NCI-H1417 treated with DMSO at 0.1 percent for 48 hours (cell line): ENCODE measurements around the gene UBE2U.

Experiments used
- DNase-seq: peaks from one replicate; lab custom pipeline; 2025; lab: John Stamatoyannopoulos, UW

Gene UBE2U

GRCh38 chr1:64293820-64294219, 90.4 kb downstream of the UBE2U start:
- DNase-seq, result no peak

DNA sequence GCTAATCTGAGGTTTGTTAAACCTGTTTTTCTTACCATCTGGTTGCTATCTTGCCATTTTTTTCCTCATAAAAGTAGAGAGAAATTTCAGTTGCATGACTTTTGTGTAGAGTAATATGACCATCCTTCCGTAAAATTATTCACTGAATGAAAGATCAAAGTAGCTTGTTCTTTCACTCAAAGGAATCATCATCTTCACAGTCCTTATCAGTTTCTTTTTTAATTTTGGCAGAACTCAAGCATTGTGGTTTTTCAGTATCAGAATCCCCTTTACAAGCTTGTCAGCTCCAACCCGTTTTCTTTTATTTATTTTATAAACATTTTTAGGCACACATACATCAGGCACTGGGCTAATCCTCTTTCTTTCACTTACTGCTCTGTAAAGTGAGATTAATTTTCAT, 91.7 kb downstream of the UBE2U start:
- DNase-seq, result no peak

GRCh38 chr1:64295561-64295960, 92.1 kb downstream of the UBE2U start:
- DNase-seq, result no peak

- no peak for DNase-seq
Observed at GRCh38 chr1:64296459-64296858, 93.0 kb downstream of the UBE2U start.

- no peak for DNase-seq
Observed at GRCh38 chr1:64302194-64302593, 98.8 kb downstream of the UBE2U start.

- DNase-seq, result no peak
Observed at GRCh38 chr1:64302971-64303370, 99.5 kb downstream of the UBE2U start.

DNA sequence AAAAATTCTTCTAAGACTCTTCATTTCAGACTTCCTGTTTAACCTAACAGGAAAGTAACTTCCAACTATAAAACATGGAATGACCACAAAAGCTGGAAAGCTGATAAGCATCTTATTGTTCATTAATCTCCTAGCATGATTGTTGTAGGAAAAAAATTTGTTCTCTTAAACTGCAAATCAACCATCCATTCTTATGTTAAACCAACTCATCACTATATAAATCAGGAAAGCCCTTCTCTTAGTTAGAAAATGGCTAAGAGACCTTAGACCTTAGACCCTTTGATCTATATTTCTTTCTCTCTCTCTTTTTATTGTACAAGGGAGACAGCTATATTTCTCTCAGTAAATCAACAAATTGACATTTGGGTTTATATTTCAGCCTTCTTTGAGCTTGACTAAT, 101.4 kb downstream of the UBE2U start:
- DNase-seq, result no peak

DNA sequence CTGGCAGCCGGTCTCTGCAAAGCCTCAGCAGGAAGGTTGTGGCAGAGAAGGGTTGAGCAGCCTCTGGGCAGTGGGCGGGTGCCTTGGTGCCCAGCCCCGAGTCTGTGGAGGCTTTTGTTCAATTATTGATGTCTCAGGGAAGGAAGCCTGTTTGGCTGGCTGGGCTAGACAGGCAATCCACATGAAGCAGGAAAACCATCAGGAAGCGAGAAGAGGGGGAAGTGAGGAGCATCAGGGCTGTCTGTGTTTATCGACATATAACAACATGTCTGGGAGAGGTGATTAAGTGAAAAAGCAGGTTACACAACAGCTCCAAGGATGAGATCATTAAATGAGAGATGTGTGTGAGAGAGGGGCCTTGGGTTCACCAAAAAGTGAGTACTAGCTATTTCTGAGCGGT, 105.4 kb downstream of the UBE2U start:
- DNase-seq, result no peak

- DNase-seq, result no peak
Observed at GRCh38 chr1:64309431-64309831, 106.0 kb downstream of the UBE2U start.

- DNase-seq, result no peak
Observed at GRCh38 chr1:64310760-64311159, 107.3 kb downstream of the UBE2U start.

GRCh38 chr1:64312431-64312830, 109.0 kb downstream of the UBE2U start:
- DNase-seq, result no peak

- DNase-seq, result no peak
Observed at GRCh38 chr1:64315402-64315801, 112.0 kb downstream of the UBE2U start.
